ENCODE data around the gene TIGD2. TPM values are rescaled to one million over a fixed set of nuclear protein-coding genes. Genes with fewer than 3 reads are reported as not detected.

TIGD2 gene
- total RNA-seq, 2 donors from 2014 or later = 1.5 to 2.3 TPM

GRCh38 chr4:89134775-89135319, 23.5 kb downstream of the TIGD2 start:
- no peak for TF ChIP-seq CTCF (IDR thresholded peaks at IDR 0.05)
- no peak overlapping the region for H3K27ac ChIP-seq
- no peak overlapping the region for H3K4me3 ChIP-seq
- H3K9me3 ChIP-seq = no peaks in the 10 kb centered on the region
- DNase-seq (ENCODE audit: low spot score) = no peak
- no peaks in the 10 kb centered on the region for H3K36me3 ChIP-seq
- no peaks in the 10 kb centered on the region for H3K27me3 ChIP-seq
- no peaks in the 10 kb centered on the region for H3K4me1 ChIP-seq

- Histone ChIP-seq H3K36me3 (no peaks in the 10 kb centered on the region), H3K27me3 (no peaks in the 10 kb centered on the region), H3K4me1 (no peaks in the 10 kb centered on the region), H3K4me3 (no peak overlapping the region), H3K9me3 (no peaks in the 10 kb centered on the region), H3K27ac (no peak overlapping the region)
- no peak for TF ChIP-seq CTCF (IDR thresholded peaks at IDR 0.05)
- no peak for DNase-seq (ENCODE audit: low spot score)
These were observed 25.2 kb downstream of the TIGD2 start for GRCh38 chr4:89136525-89136924.

GRCh38 chr4:89137231-89137630, 25.9 kb downstream of the TIGD2 start:
- Histone ChIP-seq H3K4me3 (no peak overlapping the region), H3K36me3 (no peaks in the 10 kb centered on the region), H3K9me3 (no peaks in the 10 kb centered on the region), H3K27ac (no peak overlapping the region), H3K4me1 (no peaks in the 10 kb centered on the region), H3K27me3 (no peaks in the 10 kb centered on the region)
- TF ChIP-seq CTCF (IDR thresholded peaks at IDR 0.05) = no peak
- DNase-seq (ENCODE audit: low spot score) = no peak

GRCh38 chr4:89137695-89138094, 26.4 kb downstream of the TIGD2 start:
- Histone ChIP-seq H3K4me1 (no peaks in the 10 kb centered on the region), H3K4me3 (no peak overlapping the region), H3K27ac (no peak overlapping the region), H3K9me3 (no peaks in the 10 kb centered on the region), H3K27me3 (no peaks in the 10 kb centered on the region), H3K36me3 (no peaks in the 10 kb centered on the region)
- TF ChIP-seq CTCF (IDR thresholded peaks at IDR 0.05) = no peak
- DNase-seq (ENCODE audit: low spot score) = no peak

- DNase-seq (ENCODE audit: low spot score) = no peak
- H3K36me3 ChIP-seq = no peaks in the 10 kb centered on the region
- no peak overlapping the region for H3K27ac ChIP-seq
- H3K27me3 ChIP-seq = no peaks in the 10 kb centered on the region
- TF ChIP-seq CTCF (IDR thresholded peaks at IDR 0.05) = no peak
- H3K9me3 ChIP-seq = no peaks in the 10 kb centered on the region
- H3K4me1 ChIP-seq = no peaks in the 10 kb centered on the region
- no peak overlapping the region for H3K4me3 ChIP-seq
These were observed 28.9 kb downstream of the TIGD2 start for GRCh38 chr4:89140168-89140759.

Measured in right atrium auricular region (tissue), 2 donors.